K562 (cell line): ENCODE measurements around the gene CAPS. TPM values are rescaled to one million over a fixed set of nuclear protein-coding genes. Genes with fewer than 3 reads are reported as not detected.

Experiments
- ATAC-seq: fragments of 200-7000 bp; cut with Tn5 transposase; 3 replicates; pipeline ENCODE4 v1.9.1; 2020; ENCODE audit warnings: moderate library complexity
- BruUV-seq: library from RNA; stranded (reverse); fragments of 400-500 nt; replicated peaks from 2 replicates; lab custom pipeline; 2021; lab: Mats Ljungman, UMichigan
- CTCF ChIA-PET: fragments of 300-600 bp; formaldehyde crosslinking; extraction: SDS; loops from one replicate; lab custom pipeline; 2021; ENCODE audit warnings: low intra/inter-chr PET ratio; lab: Yijun Ruan, JAX
- POLR2A ChIA-PET: fragments of 300-600, 350-650 bp; sonication (Branson Sonifier 250); formaldehyde crosslinking; extraction: SDS; loops from one replicate; lab custom pipeline; 2021; ENCODE audit warnings: antibody characterized with exemption, inconsistent platforms; lab: Yijun Ruan, JAX
- DNase-seq, 4 experiments: peaks; one replicate each; pipeline versions ENCODE4 v3.0.0 to v3.0.0-alpha.2; 2011 to 2018; ENCODE audit warnings: low spot score in 3 of 4, mixed read lengths in 3 of 4; ENCODE audit errors: extremely low read depth in 1 of 4
- FAIRE-seq: peaks from 2 replicates; lab custom pipeline; 2011; peaks lifted over from hg19 to GRCh38; lab: Jason Lieb, UNC
- H2AFZ ChIP-seq: 2 replicates; pipeline ENCODE4 v1.6.0; 2011; ENCODE audit warnings: low read depth, low read length, control low read depth, inconsistent platforms
- H3K27ac ChIP-seq: fragments of 200-600 bp; 3 replicates; pipeline ENCODE4 v1.8.0; 2011; ENCODE audit warnings: low read depth, mild to moderate bottlenecking, control low read depth, inconsistent platforms, low read length, moderate library complexity, mixed read lengths; ENCODE audit errors: extremely low read depth
- H3K27me3 ChIP-seq, 2 experiments: fragments of 300-600 bp in 1 of 2; 2 replicates in 1 of 2; 3 replicates in 1 of 2; pipeline versions ENCODE4 v1.6.0 to v1.8.0; 2011; ENCODE audit warnings: inconsistent platforms in 2 of 2, low read length in 2 of 2, mild to moderate bottlenecking in 1 of 2, mixed read lengths in 1 of 2, moderate library complexity in 1 of 2; ENCODE audit not compliant: control insufficient read depth in 2 of 2, insufficient read depth in 2 of 2
- H3K36me3 ChIP-seq: fragments of 300-600 bp; 3 replicates; pipeline ENCODE4 v1.8.0; 2011; ENCODE audit warnings: mild to moderate bottlenecking, low read length, inconsistent platforms; ENCODE audit not compliant: control insufficient read depth, insufficient read depth
- H3K4me1 ChIP-seq, 2 experiments: fragments of 200-600 bp in 1 of 2; replicated peaks in 1 of 2; 2 replicates in 1 of 2; 3 replicates in 1 of 2; pipeline versions ENCODE4 v1.5.1 to v1.8.0; 2011; ENCODE audit warnings: inconsistent platforms in 2 of 2, low read length in 2 of 2, mild to moderate bottlenecking in 1 of 2, mixed read lengths in 1 of 2, moderate library complexity in 1 of 2; ENCODE audit not compliant: control insufficient read depth in 2 of 2, insufficient read depth in 2 of 2
- H3K4me2 ChIP-seq: 2 replicates; pipeline ENCODE4 v1.6.1; 2011; ENCODE audit warnings: low read length, control low read depth, inconsistent platforms, mixed read lengths; ENCODE audit not compliant: insufficient read depth
- H3K4me3 ChIP-seq: fragments of 200-600 bp; sonication (generic), shearing (Covaris generic); 2 replicates; pipeline ENCODE4 v1.5.1; 2016; ENCODE audit warnings: control low read depth, inconsistent platforms
- H3K79me2 ChIP-seq: fragments of 200-600 bp; 3 replicates; pipeline ENCODE4 v1.8.0; 2011; ENCODE audit warnings: low read length, inconsistent platforms; ENCODE audit not compliant: control insufficient read depth, insufficient read depth
- H3K9ac ChIP-seq, 2 experiments: 2 replicates each; pipeline versions ENCODE4 v1.6.0 to v1.6.1; 2011; ENCODE audit warnings: low read depth in 2 of 2, low read length in 2 of 2, control low read depth in 1 of 2, inconsistent platforms in 1 of 2, mild to moderate bottlenecking in 1 of 2, mixed read lengths in 1 of 2; ENCODE audit not compliant: insufficient read depth in 1 of 2
- H3K9me1 ChIP-seq: one replicate; pipeline ENCODE4 v1.6.0; 2011; ENCODE audit warnings: inconsistent platforms, mild to moderate bottlenecking, low read length, moderate library complexity; ENCODE audit not compliant: control insufficient read depth, insufficient read depth
- H3K9me3 ChIP-seq: replicated peaks from 2 replicates; pipeline ENCODE4 v1.5.1; 2011; ENCODE audit warnings: low read depth, low read length, inconsistent platforms; ENCODE audit not compliant: control insufficient read depth, insufficient read depth
- H4K20me1 ChIP-seq: replicated peaks from 2 replicates; pipeline ENCODE4 v1.6.1; 2011; ENCODE audit warnings: low read length, inconsistent platforms, mixed read lengths; ENCODE audit not compliant: control insufficient read depth, insufficient read depth
- CTBP1 ChIP-seq: fragments of 450-650 bp; IDR thresholded peaks from 2 replicates; pipeline ENCODE4 v1.6.1; 2016; ENCODE audit warnings: borderline replicate concordance
- ELF2 ChIP-seq: fragments of 250-450 bp; sonication (Bioruptor Pico); IDR thresholded peaks from 2 replicates; pipeline ENCODE4 v1.5.0; 2021; ENCODE audit warnings: mild to moderate bottlenecking
- ETS1 ChIP-seq: conservative IDR thresholded peaks from 2 replicates; pipeline ENCODE4 v1.6.1; 2011; ENCODE audit warnings: low read depth, mild to moderate bottlenecking, low read length; ENCODE audit not compliant: control insufficient read depth
- MYC ChIP-seq, 2 experiments: fragments of 250-450 bp in 1 of 2; sonication (Bioruptor Pico) in 1 of 2; IDR thresholded peaks; 2 replicates each; pipeline versions ENCODE4 v1.5.1 to v1.6.1; 2012 to 2021; ENCODE audit warnings: low read depth in 2 of 2, borderline replicate concordance in 1 of 2, improper control_type of control experiment in 1 of 2, low read length in 1 of 2, mild to moderate bottlenecking in 1 of 2, moderate library complexity in 1 of 2
- PHTF2 ChIP-seq: fragments of 250-450 bp; sonication (Bioruptor Pico); IDR thresholded peaks from 2 replicates; pipeline ENCODE4 v1.5.0; 2021; ENCODE audit warnings: mild to moderate bottlenecking
- ZBTB43 ChIP-seq: sonication (generic); formaldehyde crosslinking; IDR thresholded peaks from 2 replicates; pipeline ENCODE4 v1.8.0; 2023; ENCODE audit warnings: mild to moderate bottlenecking, missing genetic modification reagents
- ZNF263 ChIP-seq: sonication (generic); formaldehyde crosslinking; IDR thresholded peaks from 2 replicates; pipeline ENCODE4 v1.8.0; 2022; ENCODE audit warnings: mild to moderate bottlenecking, missing genetic modification reagents, borderline replicate concordance
- ZNF717 ChIP-seq: fragments of 250-450 bp; sonication (Bioruptor Pico); IDR thresholded peaks from 2 replicates; pipeline ENCODE4 v1.5.0; 2021
- ZSCAN29 ChIP-seq: fragments of 450-650 bp; IDR thresholded peaks from 2 replicates; pipeline ENCODE4 v1.6.1; 2017
- WGBS: fragments of 100-300 bp; shearing (Covaris generic); methylation state at CpG from one replicate; pipeline ENCODE4 v1.1.6; 2016; ENCODE audit warnings: low coverage, mixed read lengths; ENCODE audit not compliant: insufficient coverage; ENCODE audit errors: missing lambda C conversion rate; 5-methylcytosine and 5-hydroxymethylcytosine counted together
- in situ Hi-C: fragments of 300-500 bp; cut with MboI; formaldehyde crosslinking; loops from 4 replicates; pipeline ENCODE4 v1.15.0; 2018; ENCODE audit warnings: inconsistent platforms, mixed read lengths
- intact Hi-C: fragments of 100-400 bp; cut with micrococcal nuclease; formaldehyde crosslinking; loops from 2 replicates; pipeline ENCODE4 v1.14.2; 2022
- polyA plus RNA-seq, 8 experiments: library from polyadenylated mRNA; depleted of rRNA in 4 of 8; stranded (reverse) in 5 of 8; unstranded in 3 of 8; fragments of >200 nt; fragmentation: Nextera tagmentation in 2 of 8; fragmentation: Illumina TruSeq in 1 of 8; extraction: Ambion mirVana in 2 of 8; extraction: Trizol in 1 of 8; gene quantifications; 2 replicates each; pipeline versions ENCODE4 v1.2.1 to v1.2.3, GENCODE V29; 2011 to 2014; ENCODE audit warnings: inconsistent platforms in 1 of 8, missing spikeins in 1 of 8
- total RNA-seq, 7 experiments: library from RNA; depleted of rRNA in 6 of 7; stranded (reverse); fragments of >200 nt in 6 of 7; fragmentation: Illumina TruSeq in 2 of 7; extraction: Trizol in 2 of 7; gene quantifications; 2 replicates each; pipeline versions ENCODE4 v1.2.1 to v1.2.3, GENCODE V29; 2011 to 2021; ENCODE audit warnings: low replicate concordance in 1 of 7

Gene CAPS
- total and polyA plus RNA-seq, 9 of the 15 experiments (the other 6 are each of a cell fraction or from before 2014, with no cell fraction given), result 0.15 to 4.0 (median 0.91) TPM

DNA sequence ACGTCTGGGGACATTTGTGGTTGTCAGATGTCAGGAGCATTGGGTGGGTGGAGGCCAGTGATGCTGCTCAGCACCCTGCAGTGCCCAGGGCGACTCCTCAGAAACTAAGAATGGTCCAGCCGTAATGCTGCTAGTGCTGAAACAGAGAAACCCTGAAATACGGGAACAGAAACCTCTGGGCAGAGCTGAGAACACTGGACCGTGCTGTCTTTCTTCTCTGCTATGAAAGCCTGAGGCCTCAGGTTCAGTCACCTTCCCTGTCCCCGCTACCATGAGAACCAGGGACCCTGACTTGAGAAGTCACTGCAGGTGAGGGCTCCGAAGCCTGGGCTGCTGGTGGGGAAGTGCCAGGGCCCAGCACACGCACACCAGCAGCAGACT, 13.4 kb downstream of the CAPS start:
- H3K9me3 ChIP-seq, result no peaks in the 10 kb centered on the region
- no peaks in the 10 kb centered on the region; the same call in 2 of the 3 replicates for H3K79me2 ChIP-seq
- H3K4me2 ChIP-seq, result no peak overlapping the region
- no peaks in the 10 kb centered on the region for H3K27me3 ChIP-seq
- FAIRE-seq (no peak), ATAC-seq (no peak), DNase-seq (no peak)
- in situ Hi-C loops, result no loop called here
- no peaks in the 10 kb centered on the region for H3K9me1 ChIP-seq
- H2AFZ ChIP-seq, result no peak overlapping the region
- H4K20me1 ChIP-seq, result no peaks in the 10 kb centered on the region
- ChIA-PET POLR2A (no interaction called here), CTCF (no interaction called here)
- peaks cover 0 to 11% of the 10 kb centered on the region in 2 experiments; a peak in 1 of 5 replicates for H3K4me1 ChIP-seq
- intact Hi-C loops, result no loop called here
- no peak overlapping the region for H3K27ac ChIP-seq
- H3K36me3 ChIP-seq, result peaks cover 96% of the 10 kb centered on the region; the same call in 2 of the 3 replicates
- WGBS, result 95% methylated on average over 7 of the region's 8 CpGs
- H3K4me3 ChIP-seq, result no peak overlapping the region
- TF ChIP-seq PHTF2 (no peak), CTBP1 (no peak), ZNF717 (CRISPR knock-in tag) (no peak), ZSCAN29 (no peak), ZNF263 (CRISPR knock-in tag) (no peak)
- BruUV-seq, result no TSS peak
- peak overlapping the region in 1 of 2 experiments; percentile 61; a peak in 1 of 4 replicates for H3K9ac ChIP-seq

DNA sequence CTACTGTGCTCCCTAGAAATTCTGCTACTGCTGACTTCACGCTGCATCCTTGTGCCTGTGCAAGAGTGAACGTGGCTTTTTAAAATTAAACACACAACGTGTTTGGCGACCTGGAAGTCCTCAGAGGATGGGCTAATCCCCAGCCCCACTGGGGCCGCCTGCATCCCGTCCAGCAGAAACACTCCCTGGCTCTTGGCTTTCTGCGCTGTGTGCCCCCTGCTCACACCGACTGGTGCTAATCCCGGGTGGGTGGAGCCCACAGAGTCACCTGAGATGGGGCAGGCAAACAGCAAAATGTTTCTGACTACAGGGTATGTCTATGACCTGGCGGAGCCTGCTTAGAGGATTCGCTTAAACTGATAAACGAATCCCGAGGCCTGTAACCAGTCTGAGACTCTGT, 15.1 kb downstream of the CAPS start:
- H3K27me3 ChIP-seq, result no peaks in the 10 kb centered on the region
- peaks cover 2% of the 10 kb centered on the region for H3K9me1 ChIP-seq
- intact Hi-C loops, result no loop called here
- no peak overlapping the region for H2AFZ ChIP-seq
- H3K9ac ChIP-seq, result peak overlapping the region in 1 of 2 experiments; percentile 77; a peak in 1 of 4 replicates
- no peaks in the 10 kb centered on the region for H3K9me3 ChIP-seq
- ChIA-PET POLR2A (no interaction called here), CTCF (no interaction called here)
- no peak for DNase-seq
- 88% methylated on average over 13 of the region's 13 CpGs for WGBS
- no peak for FAIRE-seq
- BruUV-seq, result no TSS peak
- H3K79me2 ChIP-seq, result no peaks in the 10 kb centered on the region; the same call in 2 of the 3 replicates
- H4K20me1 ChIP-seq, result no peaks in the 10 kb centered on the region
- no peak overlapping the region for H3K4me2 ChIP-seq
- H3K27ac ChIP-seq, result no peak overlapping the region
- in situ Hi-C loops, result no loop called here
- peaks cover 0 to 12% of the 10 kb centered on the region in 2 experiments; a peak in 1 of 5 replicates for H3K4me1 ChIP-seq
- TF ChIP-seq ELF2 (no peak), MYC (IDR thresholded peaks at IDR 0.05; ENCODE audit: low read depth, low read length) (no peak), MYC (CRISPR knock-in tag; IDR thresholded peaks at IDR 0.05; ENCODE audit: borderline replicate concordance, low read depth) (no peak), ZBTB43 (no peak), ETS1 (no peak)
- ATAC-seq, result no peak
- no peak overlapping the region for H3K4me3 ChIP-seq
- H3K36me3 ChIP-seq, result peaks cover 98% of the 10 kb centered on the region; the same call in 2 of the 3 replicates
